Keratinocyte (primary cell): ENCODE measurements around the gene EPHB2. TPM values are rescaled to one million over a fixed set of nuclear protein-coding genes. Genes with fewer than 3 reads are reported as not detected.

Experiments
- DNase-seq: peaks from one replicate; pipeline ENCODE4 v3.0.0-alpha.2; 2011; ENCODE audit warnings: low read depth, missing footprints, low spot score
- FAIRE-seq: peaks from 2 replicates; lab custom pipeline; 2011; peaks lifted over from hg19 to GRCh38; lab: Jason Lieb, UNC
- H2AFZ ChIP-seq: 2 replicates; pipeline ENCODE4 v1.6.0; 2012; ENCODE audit warnings: low read length, control low read depth, inconsistent platforms; ENCODE audit not compliant: control insufficient read depth
- H3K27ac ChIP-seq: 2 replicates; pipeline ENCODE4 v1.5.1; 2011; ENCODE audit warnings: low read length; ENCODE audit not compliant: control insufficient read depth, insufficient read depth
- H3K27me3 ChIP-seq: 3 replicates; pipeline ENCODE4 v1.6.0; 2011; ENCODE audit warnings: low read length; ENCODE audit not compliant: control insufficient read depth, insufficient read depth; ENCODE audit errors: extremely low read depth
- H3K36me3 ChIP-seq, 2 experiments: 2 replicates in 1 of 2; 3 replicates in 1 of 2; pipeline ENCODE4 v1.5.1; 2011; ENCODE audit warnings: low read length in 2 of 2, mild to moderate bottlenecking in 1 of 2; ENCODE audit not compliant: control insufficient read depth in 2 of 2, insufficient read depth in 2 of 2; ENCODE audit errors: extremely low read depth in 1 of 2
- H3K4me1 ChIP-seq: 3 replicates; pipeline ENCODE4 v1.5.1; 2011; ENCODE audit warnings: low read length; ENCODE audit not compliant: control insufficient read depth, insufficient read depth; ENCODE audit errors: extremely low read depth
- H3K4me2 ChIP-seq: 3 replicates; pipeline ENCODE4 v1.6.0; 2011; ENCODE audit warnings: low read depth, low read length; ENCODE audit not compliant: control insufficient read depth, insufficient read depth; ENCODE audit errors: extremely low read depth
- H3K4me3 ChIP-seq, 3 experiments: fragments of 200-600 bp in 1 of 3; sonication (generic) in 1 of 3; 2 replicates in 2 of 3; 3 replicates in 1 of 3; pipeline ENCODE4 v1.5.1; 2011 to 2016; ENCODE audit warnings: low read length in 3 of 3, mild to moderate bottlenecking in 3 of 3, control low read depth in 2 of 3, inconsistent platforms in 1 of 3, low read depth in 1 of 3, mixed read lengths in 1 of 3, mixed run types in 1 of 3, moderate library complexity in 1 of 3; ENCODE audit not compliant: control insufficient read depth in 2 of 3, insufficient read depth in 2 of 3; ENCODE audit errors: extremely low read depth in 1 of 3
- H3K79me2 ChIP-seq: 2 replicates; pipeline ENCODE4 v1.6.0; 2012; ENCODE audit warnings: low read length; ENCODE audit not compliant: control insufficient read depth, insufficient read depth
- H3K9ac ChIP-seq: 3 replicates; pipeline ENCODE4 v1.6.0; 2011; ENCODE audit warnings: low read length; ENCODE audit not compliant: control insufficient read depth, insufficient read depth; ENCODE audit errors: extremely low read depth
- H3K9me1 ChIP-seq: 3 replicates; pipeline ENCODE4 v1.6.0; 2011; ENCODE audit warnings: low read length; ENCODE audit not compliant: control insufficient read depth, insufficient read depth; ENCODE audit errors: extremely low read depth
- H3K9me3 ChIP-seq: 2 replicates; pipeline ENCODE4 v1.5.1; 2012; ENCODE audit warnings: low read depth, low read length; ENCODE audit not compliant: control insufficient read depth
- H4K20me1 ChIP-seq: 3 replicates; pipeline ENCODE4 v1.6.0; 2011; ENCODE audit warnings: low read length; ENCODE audit not compliant: control insufficient read depth, insufficient read depth; ENCODE audit errors: extremely low read depth
- EZH2 ChIP-seq: IDR thresholded peaks from one replicate; pipeline ENCODE4 v1.6.1; 2012; ENCODE audit warnings: inconsistent platforms, mild to moderate bottlenecking, low read length, moderate library complexity
- dilution Hi-C: fragments of 300-500 bp; cut with MboI; formaldehyde crosslinking; loops from one replicate; pipeline ENCODE4 v1.7.0; 2020; ENCODE audit warnings: low sequenced_read_pairs; ENCODE audit not compliant: extremely low pct_ligation_motif_present
- polyA plus RNA-seq, 5 experiments: library from polyadenylated mRNA; depleted of rRNA in 3 of 5; stranded (reverse) in 3 of 5; stranded (forward) in 1 of 5; unstranded in 1 of 5; fragments of >200 nt; gene quantifications; 1 replicate in 1 of 5; 2 replicates in 3 of 5; 3 replicates in 1 of 5; pipeline versions ENCODE4 v1.2.1 to v1.2.3, GENCODE V29; 2011 to 2012; ENCODE audit warnings: missing spikeins in 2 of 5, low read depth in 1 of 5, low replicate concordance in 1 of 5
- TF ChIP-seq, protein P1 (sequence below), 3 experiments: IDR thresholded peaks in 1 of 3; conservative IDR thresholded peaks in 1 of 3; optimal IDR thresholded peaks in 1 of 3; 2 replicates in 2 of 3; 3 replicates in 1 of 3; pipeline versions ENCODE3 to v1.5.1; 2011; ENCODE audit warnings: low read length in 3 of 3, mild to moderate bottlenecking in 3 of 3, moderate library complexity in 2 of 3, control low read depth in 1 of 3, inconsistent platforms in 1 of 3; ENCODE audit not compliant: insufficient read depth in 2 of 3; ENCODE audit errors: extremely low read depth in 1 of 3

Gene EPHB2
- polyA plus RNA-seq, 1 donor (not counting 4 experiments of a cell fraction or from before 2014, with no cell fraction given): 0.10 TPM

DNA sequence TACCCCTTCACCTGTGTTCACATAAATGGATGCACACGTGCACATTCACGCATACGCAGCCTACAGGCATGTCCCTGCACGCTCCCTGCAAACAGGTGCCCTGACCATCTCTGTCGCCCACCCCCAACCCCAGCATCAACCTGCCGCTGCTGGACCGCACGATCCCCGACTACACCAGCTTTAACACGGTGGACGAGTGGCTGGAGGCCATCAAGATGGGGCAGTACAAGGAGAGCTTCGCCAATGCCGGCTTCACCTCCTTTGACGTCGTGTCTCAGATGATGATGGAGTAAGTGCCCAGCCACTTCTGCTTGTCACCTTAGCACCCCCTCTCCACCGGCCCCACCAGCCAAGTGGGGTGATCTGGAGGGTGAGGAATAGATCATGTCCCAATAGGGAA lies 201.7 kb downstream of the EPHB2 start:
- H3K4me1 ChIP-seq: no peaks in the 10 kb centered on the region
- TF ChIP-seq, protein P1, sequence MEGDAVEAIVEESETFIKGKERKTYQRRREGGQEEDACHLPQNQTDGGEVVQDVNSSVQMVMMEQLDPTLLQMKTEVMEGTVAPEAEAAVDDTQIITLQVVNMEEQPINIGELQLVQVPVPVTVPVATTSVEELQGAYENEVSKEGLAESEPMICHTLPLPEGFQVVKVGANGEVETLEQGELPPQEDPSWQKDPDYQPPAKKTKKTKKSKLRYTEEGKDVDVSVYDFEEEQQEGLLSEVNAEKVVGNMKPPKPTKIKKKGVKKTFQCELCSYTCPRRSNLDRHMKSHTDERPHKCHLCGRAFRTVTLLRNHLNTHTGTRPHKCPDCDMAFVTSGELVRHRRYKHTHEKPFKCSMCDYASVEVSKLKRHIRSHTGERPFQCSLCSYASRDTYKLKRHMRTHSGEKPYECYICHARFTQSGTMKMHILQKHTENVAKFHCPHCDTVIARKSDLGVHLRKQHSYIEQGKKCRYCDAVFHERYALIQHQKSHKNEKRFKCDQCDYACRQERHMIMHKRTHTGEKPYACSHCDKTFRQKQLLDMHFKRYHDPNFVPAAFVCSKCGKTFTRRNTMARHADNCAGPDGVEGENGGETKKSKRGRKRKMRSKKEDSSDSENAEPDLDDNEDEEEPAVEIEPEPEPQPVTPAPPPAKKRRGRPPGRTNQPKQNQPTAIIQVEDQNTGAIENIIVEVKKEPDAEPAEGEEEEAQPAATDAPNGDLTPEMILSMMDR (optimal IDR thresholded peaks at IDR 0.05 in 1 of 3, IDR thresholded peaks at IDR 0.05 in 1 of 3, conservative IDR thresholded peaks at IDR 0.05 in 1 of 3; ENCODE audit: extremely low read depth in 1 of 3, insufficient read depth in 2 of 3, low read length in 3 of 3): no peak
- TF ChIP-seq EZH2: no peak
- no peak for DNase-seq
- H3K79me2 ChIP-seq: no peaks in the 10 kb centered on the region
- H3K27ac ChIP-seq: no peak overlapping the region
- no peaks in the 10 kb centered on the region for H4K20me1 ChIP-seq
- H3K9me3 ChIP-seq: no peaks in the 10 kb centered on the region
- peaks cover 8% of the 10 kb centered on the region for H3K27me3 ChIP-seq
- dilution Hi-C loops: no loop called here
- H2AFZ ChIP-seq: no peak overlapping the region
- H3K9ac ChIP-seq: no peak overlapping the region
- H3K4me2 ChIP-seq: no peak overlapping the region
- H3K36me3 ChIP-seq: no peaks in the 10 kb centered on the region
- H3K4me3 ChIP-seq: no peak overlapping the region
- H3K9me1 ChIP-seq: no peaks in the 10 kb centered on the region
- FAIRE-seq: no peak

DNA sequence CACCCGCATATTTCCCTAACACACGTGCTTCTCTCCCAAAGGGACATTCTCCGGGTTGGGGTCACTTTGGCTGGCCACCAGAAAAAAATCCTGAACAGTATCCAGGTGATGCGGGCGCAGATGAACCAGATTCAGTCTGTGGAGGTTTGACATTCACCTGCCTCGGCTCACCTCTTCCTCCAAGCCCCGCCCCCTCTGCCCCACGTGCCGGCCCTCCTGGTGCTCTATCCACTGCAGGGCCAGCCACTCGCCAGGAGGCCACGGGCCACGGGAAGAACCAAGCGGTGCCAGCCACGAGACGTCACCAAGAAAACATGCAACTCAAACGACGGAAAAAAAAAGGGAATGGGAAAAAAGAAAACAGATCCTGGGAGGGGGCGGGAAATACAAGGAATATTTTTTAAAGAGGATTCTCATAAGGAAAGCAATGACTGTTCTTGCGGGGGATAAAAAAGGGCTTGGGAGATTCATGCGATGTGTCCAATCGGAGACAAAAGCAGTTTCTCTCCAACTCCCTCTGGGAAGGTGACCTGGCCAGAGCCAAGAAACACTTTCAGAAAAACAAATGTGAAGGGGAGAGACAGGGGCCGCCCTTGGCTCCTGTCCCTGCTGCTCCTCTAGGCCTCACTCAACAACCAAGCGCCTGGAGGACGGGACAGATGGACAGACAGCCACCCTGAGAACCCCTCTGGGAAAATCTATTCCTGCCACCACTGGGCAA lies 202.9 kb downstream of the EPHB2 start:
- no peaks in the 10 kb centered on the region for H3K9me1 ChIP-seq
- H3K4me1 ChIP-seq: no peaks in the 10 kb centered on the region
- no peaks in the 10 kb centered on the region for H3K79me2 ChIP-seq
- H2AFZ ChIP-seq: no peak overlapping the region
- dilution Hi-C loops: no loop called here
- no peak overlapping the region for H3K4me2 ChIP-seq
- no peaks in the 10 kb centered on the region for H3K9me3 ChIP-seq
- H3K4me3 ChIP-seq: no peak overlapping the region
- H3K27me3 ChIP-seq: peaks cover 8% of the 10 kb centered on the region
- H4K20me1 ChIP-seq: no peaks in the 10 kb centered on the region
- TF ChIP-seq, protein P1 (optimal IDR thresholded peaks at IDR 0.05 in 1 of 3, IDR thresholded peaks at IDR 0.05 in 1 of 3, conservative IDR thresholded peaks at IDR 0.05 in 1 of 3; ENCODE audit: extremely low read depth in 1 of 3, insufficient read depth in 2 of 3, low read length in 3 of 3): no peak
- TF ChIP-seq EZH2: no peak
- H3K27ac ChIP-seq: no peak overlapping the region
- no peaks in the 10 kb centered on the region for H3K36me3 ChIP-seq
- no peak overlapping the region for H3K9ac ChIP-seq
- no peak for FAIRE-seq
- no peak for DNase-seq
